Mucosa of rectum (tissue), 2 donors: ENCODE measurements around the gene NUP85.

Source experiments
- H3K27ac ChIP-seq, 2 donors: one replicate each; pipeline ENCODE4 v1.7.0; 2013; ENCODE audit warnings: inconsistent platforms in 2 of 2, low read depth in 2 of 2, low read length in 2 of 2
- H3K27me3 ChIP-seq, 2 donors: one replicate each; pipeline ENCODE4 v1.7.0; 2013; ENCODE audit warnings: low read length in 2 of 2; ENCODE audit not compliant: control insufficient read depth in 2 of 2, insufficient read depth in 2 of 2
- H3K36me3 ChIP-seq, 2 donors: one replicate each; pipeline ENCODE4 v1.7.0; 2013; ENCODE audit warnings: low read length in 2 of 2; ENCODE audit not compliant: control insufficient read depth in 2 of 2, insufficient read depth in 2 of 2
- H3K4me1 ChIP-seq, 2 donors: one replicate each; pipeline ENCODE4 v1.7.0; 2013; ENCODE audit warnings: low read length in 2 of 2, mild to moderate bottlenecking in 1 of 2; ENCODE audit not compliant: control insufficient read depth in 2 of 2, insufficient read depth in 2 of 2
- H3K4me3 ChIP-seq, 2 donors: one replicate each; pipeline ENCODE4 v1.7.0; 2013; ENCODE audit warnings: low read length in 2 of 2
- H3K9ac ChIP-seq, 2 donors: one replicate each; pipeline ENCODE4 v1.7.0; 2013; ENCODE audit warnings: low read length in 2 of 2, low read depth in 1 of 2, mild to moderate bottlenecking in 1 of 2
- H3K9me3 ChIP-seq, 2 donors: one replicate each; pipeline ENCODE4 v1.7.0; 2013; ENCODE audit warnings: low read length in 2 of 2; ENCODE audit not compliant: control insufficient read depth in 2 of 2
- donor health status: healthy.
- donor health status: Normal muscosa, but diverticular disease.

NUP85 gene

GRCh38 chr17:75178453-75178852 is 27.0 kb upstream of the NUP85 start:
- H3K27ac ChIP-seq = no peak overlapping the region
- no peak overlapping the region for H3K9ac ChIP-seq
- H3K4me1 ChIP-seq = peaks cover 6% of the 10 kb centered on the region in 2 donors
- H3K36me3 ChIP-seq = peaks cover 12 to 29% of the 10 kb centered on the region in 2 donors
- H3K4me3 ChIP-seq = no peak overlapping the region
- no peaks in the 10 kb centered on the region for H3K27me3 ChIP-seq
- no peaks in the 10 kb centered on the region for H3K9me3 ChIP-seq

- H3K27ac ChIP-seq = peak overlapping the region; percentile 95 to 97
- H3K9me3 ChIP-seq = no peaks in the 10 kb centered on the region
- H3K4me1 ChIP-seq = peaks cover 6 to 9% of the 10 kb centered on the region in 2 donors
- no peaks in the 10 kb centered on the region for H3K27me3 ChIP-seq
- peak overlapping the region; percentile 64 to 95 for H3K9ac ChIP-seq
- H3K36me3 ChIP-seq = peaks cover 0 to 17% of the 10 kb centered on the region in 2 donors
- peak overlapping the region; percentile 86 to 93 for H3K4me3 ChIP-seq
Measured at GRCh38 chr17:75181110-75181509, 24.4 kb upstream of the NUP85 start.

GRCh38 chr17:75181608-75182318 is 23.7 kb upstream of the NUP85 start:
- peaks cover 0 to 11% of the 10 kb centered on the region in 2 donors for H3K36me3 ChIP-seq
- H3K27me3 ChIP-seq = no peaks in the 10 kb centered on the region
- H3K9me3 ChIP-seq = no peaks in the 10 kb centered on the region
- peak overlapping the region; percentile 81 to 95 for H3K9ac ChIP-seq
- H3K4me3 ChIP-seq = peak overlapping the region; percentile 86 to 93
- peaks cover 6 to 9% of the 10 kb centered on the region in 2 donors for H3K4me1 ChIP-seq
- H3K27ac ChIP-seq = peak overlapping the region; percentile 95 to 97

- peak overlapping the region; percentile 81 to 95 for H3K9ac ChIP-seq
- H3K27ac ChIP-seq = peak overlapping the region; percentile 95 to 97
- H3K4me3 ChIP-seq = peak overlapping the region; percentile 86 to 93
- H3K4me1 ChIP-seq = peaks cover 6 to 9% of the 10 kb centered on the region in 2 donors
- peaks cover 0 to 9% of the 10 kb centered on the region in 2 donors for H3K36me3 ChIP-seq
- H3K9me3 ChIP-seq = no peaks in the 10 kb centered on the region
- no peaks in the 10 kb centered on the region for H3K27me3 ChIP-seq
Measured at GRCh38 chr17:75182319-75182568, 23.2 kb upstream of the NUP85 start.

GRCh38 chr17:75182569-75183436 is 22.7 kb upstream of the NUP85 start, which contains the start of gene SUMO2:
Gene SUMO2 (minus strand): TSS chr17:75182959. CDS start chr17:75182834, 125 bp downstream.
- Histone ChIP-seq H3K27ac (peak within 1 kb of the TSS; percentile 95 to 97), H3K27me3 (no peaks in the 10 kb centered on the region), H3K9me3 (no peaks in the 10 kb centered on the region), H3K36me3 (peaks cover 0 to 6% of the 10 kb centered on the region in 2 donors), H3K9ac (peak within 1 kb of the TSS; percentile 81 to 95), H3K4me1 (peaks cover 6 to 9% of the 10 kb centered on the region in 2 donors), H3K4me3 (peak within 1 kb of the TSS; percentile 86 to 93)

- no peak overlapping the region for H3K9ac ChIP-seq
- no peaks in the 10 kb centered on the region for H3K9me3 ChIP-seq
- H3K4me3 ChIP-seq = no peak overlapping the region
- H3K4me1 ChIP-seq = peaks cover 6 to 9% of the 10 kb centered on the region in 2 donors
- H3K36me3 ChIP-seq = no peaks in the 10 kb centered on the region
- no peak overlapping the region for H3K27ac ChIP-seq
- H3K27me3 ChIP-seq = no peaks in the 10 kb centered on the region
Measured at GRCh38 chr17:75183999-75184884, 21.2 kb upstream of the NUP85 start.

- Histone ChIP-seq H3K4me1 (peaks cover 0 to 1% of the 10 kb centered on the region in 2 donors), H3K9me3 (no peaks in the 10 kb centered on the region), H3K4me3 (no peak overlapping the region), H3K36me3 (no peaks in the 10 kb centered on the region), H3K9ac (no peak overlapping the region), H3K27me3 (no peaks in the 10 kb centered on the region), H3K27ac (no peak overlapping the region)
Measured at GRCh38 chr17:75188614-75189013, 16.9 kb upstream of the NUP85 start.

- Histone ChIP-seq H3K4me1 (no peaks in the 10 kb centered on the region), H3K27me3 (no peaks in the 10 kb centered on the region), H3K36me3 (no peaks in the 10 kb centered on the region), H3K9ac (no peak overlapping the region), H3K9me3 (no peaks in the 10 kb centered on the region), H3K27ac (no peak overlapping the region), H3K4me3 (no peak overlapping the region)
Measured at GRCh38 chr17:75191584-75191983, 13.9 kb upstream of the NUP85 start.

GRCh38 chr17:75194879-75195278 is 10.6 kb upstream of the NUP85 start:
- Histone ChIP-seq H3K9me3 (no peaks in the 10 kb centered on the region), H3K4me1 (no peaks in the 10 kb centered on the region)

More at GRCh38 chr17:75194879-75195278, 10.6 kb upstream of the NUP85 start:
- Histone ChIP-seq H3K9ac (no peak overlapping the region), H3K36me3 (no peaks in the 10 kb centered on the region), H3K27me3 (no peaks in the 10 kb centered on the region), H3K27ac (no peak overlapping the region), H3K4me3 (no peak overlapping the region)
